WERI-Rb-1 (cell line): Measurements from ENCODE around the gene CLDN14.

ENCODE experiments used
- DNase-seq: peaks from one replicate; pipeline ENCODE4 v3.0.0-alpha.2; 2020
- H3K27ac ChIP-seq: fragments of 250-450 bp; sonication (Bioruptor Pico); 2 replicates; pipeline ENCODE4 v1.5.1; 2020; ENCODE audit warnings: mild to moderate bottlenecking, moderate library complexity
- H3K27me3 ChIP-seq: fragments of 250-450 bp; sonication (Bioruptor Pico); 2 replicates; pipeline ENCODE4 v1.5.1; 2021; ENCODE audit warnings: mild to moderate bottlenecking, low read depth, moderate library complexity; ENCODE audit not compliant: insufficient read depth, severe bottlenecking
- H3K36me3 ChIP-seq: fragments of 250-450 bp; sonication (Bioruptor Pico); 2 replicates; pipeline ENCODE4 v1.5.1; 2020; ENCODE audit warnings: mild to moderate bottlenecking, moderate library complexity
- H3K4me3 ChIP-seq: 2 replicates; pipeline ENCODE4 v1.5.1; 2011; ENCODE audit warnings: low read depth, mild to moderate bottlenecking, control low read depth, low read length
- H3K9me3 ChIP-seq: fragments of 250-450 bp; sonication (Bioruptor Pico); 2 replicates; pipeline ENCODE4 v1.5.1; 2021; ENCODE audit warnings: mild to moderate bottlenecking, moderate library complexity; ENCODE audit not compliant: severe bottlenecking
- CTCF ChIP-seq: IDR thresholded peaks from 2 replicates; pipeline ENCODE4 v1.5.1; 2011; ENCODE audit warnings: low read depth, mild to moderate bottlenecking, control low read depth, inconsistent platforms, low read length

The CLDN14 gene

GRCh38 chr21:36460866-36461265, 19.1 kb downstream of the CLDN14 start:
- Histone ChIP-seq H3K9me3 (no peaks in the 10 kb centered on the region), H3K36me3 (no peaks in the 10 kb centered on the region), H3K27me3 (no peaks in the 10 kb centered on the region), H3K27ac (no peak overlapping the region), H3K4me3 (no peak overlapping the region)
- TF ChIP-seq CTCF = no peak
- DNase-seq = no peak

- no peaks in the 10 kb centered on the region for H3K27me3 ChIP-seq
- no peak for TF ChIP-seq CTCF
- H3K9me3 ChIP-seq = no peaks in the 10 kb centered on the region
- no peak overlapping the region for H3K27ac ChIP-seq
- no peaks in the 10 kb centered on the region for H3K36me3 ChIP-seq
- H3K4me3 ChIP-seq = no peak overlapping the region
- no peak for DNase-seq
These were observed 20.8 kb downstream of the CLDN14 start for GRCh38 chr21:36459098-36459497.

GRCh38 chr21:36456729-36457414, 23.1 kb downstream of the CLDN14 start:
- no peak for TF ChIP-seq CTCF
- Histone ChIP-seq H3K27me3 (no peaks in the 10 kb centered on the region), H3K27ac (no peak overlapping the region), H3K9me3 (no peaks in the 10 kb centered on the region), H3K4me3 (no peak overlapping the region), H3K36me3 (no peaks in the 10 kb centered on the region)
- no peak for DNase-seq

- Histone ChIP-seq H3K4me3 (no peak overlapping the region), H3K9me3 (peaks cover 2% of the 10 kb centered on the region), H3K27me3 (no peaks in the 10 kb centered on the region), H3K27ac (no peak overlapping the region), H3K36me3 (no peaks in the 10 kb centered on the region)
- TF ChIP-seq CTCF = no peak
- no peak for DNase-seq
These were observed 25.2 kb downstream of the CLDN14 start for GRCh38 chr21:36454706-36455105.

GRCh38 chr21:36454093-36454531, 25.8 kb downstream of the CLDN14 start:
- H3K4me3 ChIP-seq = no peak overlapping the region
- no peaks in the 10 kb centered on the region for H3K36me3 ChIP-seq
- no peaks in the 10 kb centered on the region for H3K27me3 ChIP-seq
- DNase-seq = no peak
- H3K9me3 ChIP-seq = peaks cover 2% of the 10 kb centered on the region
- no peak overlapping the region for H3K27ac ChIP-seq
- TF ChIP-seq CTCF = no peak

- Histone ChIP-seq H3K4me3 (no peak overlapping the region), H3K27me3 (no peaks in the 10 kb centered on the region), H3K36me3 (no peaks in the 10 kb centered on the region), H3K9me3 (peaks cover 2% of the 10 kb centered on the region), H3K27ac (no peak overlapping the region)
- TF ChIP-seq CTCF = no peak
- DNase-seq = no peak
These were observed 27.6 kb downstream of the CLDN14 start for GRCh38 chr21:36452281-36452825.
